Tibial nerve (tissue), 4 donors: ENCODE data around the gene USP48. TPM values are rescaled to one million over a fixed set of nuclear protein-coding genes. Genes with fewer than 3 reads are reported as not detected.
A peak's percentile ranks its signal among the peaks of the same experiment; 100 is the strongest.

Experiments used
- DNase-seq, 2 donors: peaks; one replicate each; pipeline ENCODE4 v3.0.0-alpha.2; 2019; ENCODE audit warnings: low spot score in 2 of 2
- H3K27ac ChIP-seq, 4 donors: fragments of 200-600 bp; sonication (generic) in 3 of 4; one replicate each; pipeline ENCODE4 v1.5.1; 2017 to 2019; ENCODE audit warnings: mild to moderate bottlenecking in 1 of 4
- H3K27me3 ChIP-seq, 2 donors: fragments of 200-600 bp; sonication (generic) in 1 of 2; one replicate each; pipeline versions ENCODE4 v1.5.1 to v1.6.0; 2017 to 2019
- H3K36me3 ChIP-seq, 3 donors: fragments of 200-600 bp; sonication (generic); one replicate each; pipeline ENCODE4 v1.5.1; 2018 to 2019
- H3K4me1 ChIP-seq, 4 donors: fragments of 200-600 bp; sonication (generic) in 3 of 4; one replicate each; pipeline ENCODE4 v1.5.1; 2017 to 2019
- H3K4me3 ChIP-seq, 4 donors: fragments of 200-600 bp; sonication (generic) in 3 of 4; one replicate each; pipeline ENCODE4 v1.5.1; 2017 to 2019; ENCODE audit warnings: mild to moderate bottlenecking in 1 of 4, moderate library complexity in 1 of 4
- H3K9me3 ChIP-seq, 4 donors: fragments of 200-600 bp; sonication (generic) in 3 of 4; one replicate each; pipeline ENCODE4 v1.5.1; 2017 to 2019
- EP300 ChIP-seq, 2 donors: sonication (generic); formaldehyde crosslinking; IDR thresholded peaks; one replicate each; pipeline ENCODE4 v1.6.1; 2017; ENCODE audit warnings: antibody characterized with exemption in 2 of 2, mild to moderate bottlenecking in 1 of 2
- POLR2A ChIP-seq, 2 donors: fragments of 450-650 bp; IDR thresholded peaks; one replicate each; pipeline ENCODE4 v1.6.1; 2017; ENCODE audit warnings: antibody characterized with exemption in 2 of 2, mild to moderate bottlenecking in 2 of 2, moderate library complexity in 2 of 2
- WGBS, 2 donors: methylation state at CpG; one replicate each; pipeline ENCODE4 v1.1.5; 2018; 5-methylcytosine and 5-hydroxymethylcytosine counted together
- total RNA-seq, 4 donors: library from RNA; depleted of rRNA; stranded (reverse); fragments of >200 nt; gene quantifications; one replicate each; pipeline ENCODE4 v1.1.0, GENCODE V29; 2016
- TF ChIP-seq, protein P1 (sequence below), 5 experiments: fragments of 200-600 bp in 3 of 5; fragments of 450-650 bp in 2 of 5; sonication (generic) in 3 of 5; IDR thresholded peaks; one replicate each; pipeline ENCODE4 v1.5.1; 2016 to 2019; ENCODE audit warnings: antibody characterized with exemption in 5 of 5, mild to moderate bottlenecking in 3 of 5, moderate library complexity in 2 of 5

USP48 gene
- total RNA-seq, 4 donors from 2014 or later, result 51.1 to 65.9 (median 58.7) TPM

DNA sequence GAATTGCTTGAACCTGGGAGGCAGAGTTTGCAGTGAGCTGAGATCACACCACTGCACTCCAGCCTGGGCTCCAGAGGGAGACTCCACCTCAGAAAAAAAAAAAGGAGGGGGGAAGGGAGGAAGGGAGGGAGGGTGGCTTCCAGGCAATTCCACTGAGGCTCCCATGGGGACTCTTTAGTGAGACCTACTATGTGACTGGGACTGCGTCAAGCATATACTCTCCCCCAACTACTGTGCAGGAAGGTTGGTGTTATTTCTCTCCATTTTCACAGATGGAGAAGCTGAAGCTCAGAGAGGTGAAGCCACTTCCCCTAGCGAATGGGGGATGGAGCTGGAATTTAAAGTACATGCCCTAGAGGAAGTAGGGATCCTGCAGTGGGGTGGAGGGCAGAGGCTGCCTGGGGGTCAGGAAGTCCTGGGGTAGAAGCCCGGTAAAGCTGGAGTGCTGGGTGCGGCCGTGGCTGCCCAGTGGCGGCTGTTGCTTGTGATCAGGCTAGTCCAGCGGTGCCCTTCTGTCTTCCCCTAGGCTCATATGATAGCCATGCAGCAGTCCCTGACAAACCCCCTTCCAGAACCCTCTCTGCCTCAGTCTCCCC is 154.1 kb downstream of the USP48 start:
- H3K27me3 ChIP-seq, result peaks cover 0 to 20% of the 10 kb centered on the region in 2 donors
- WGBS, 2 donors, result 56 to 70% methylated on average over 6 to 7 of the region's 7 CpGs

More for the DNA sequence above, 154.1 kb downstream of the USP48 start:
- no peak overlapping the region for H3K4me3 ChIP-seq
- TF ChIP-seq EP300 (IDR thresholded peaks at IDR 0.05) (no peak), POLR2A (IDR thresholded peaks at IDR 0.05) (no peak)
- TF ChIP-seq, protein P1, sequence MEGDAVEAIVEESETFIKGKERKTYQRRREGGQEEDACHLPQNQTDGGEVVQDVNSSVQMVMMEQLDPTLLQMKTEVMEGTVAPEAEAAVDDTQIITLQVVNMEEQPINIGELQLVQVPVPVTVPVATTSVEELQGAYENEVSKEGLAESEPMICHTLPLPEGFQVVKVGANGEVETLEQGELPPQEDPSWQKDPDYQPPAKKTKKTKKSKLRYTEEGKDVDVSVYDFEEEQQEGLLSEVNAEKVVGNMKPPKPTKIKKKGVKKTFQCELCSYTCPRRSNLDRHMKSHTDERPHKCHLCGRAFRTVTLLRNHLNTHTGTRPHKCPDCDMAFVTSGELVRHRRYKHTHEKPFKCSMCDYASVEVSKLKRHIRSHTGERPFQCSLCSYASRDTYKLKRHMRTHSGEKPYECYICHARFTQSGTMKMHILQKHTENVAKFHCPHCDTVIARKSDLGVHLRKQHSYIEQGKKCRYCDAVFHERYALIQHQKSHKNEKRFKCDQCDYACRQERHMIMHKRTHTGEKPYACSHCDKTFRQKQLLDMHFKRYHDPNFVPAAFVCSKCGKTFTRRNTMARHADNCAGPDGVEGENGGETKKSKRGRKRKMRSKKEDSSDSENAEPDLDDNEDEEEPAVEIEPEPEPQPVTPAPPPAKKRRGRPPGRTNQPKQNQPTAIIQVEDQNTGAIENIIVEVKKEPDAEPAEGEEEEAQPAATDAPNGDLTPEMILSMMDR (IDR thresholded peaks at IDR 0.05), result no peak
- peak overlapping the region in 1 of 4 donors; percentile 20 for H3K27ac ChIP-seq
- H3K4me1 ChIP-seq, result peaks cover 0 to 8% (median 0%) of the 10 kb centered on the region in 4 donors
- no peaks in the 10 kb centered on the region for H3K9me3 ChIP-seq
- no peak for DNase-seq
- H3K36me3 ChIP-seq, result peaks cover 0 to 20% (median 0%) of the 10 kb centered on the region in 3 donors

Other genes starting within 250 kb of the USP48 start
- gene RAP1GAP, start 113.8 kb downstream of the USP48 start, total RNA-seq, result 1 to 10 TPM; 2.4 to 5.1 (median 4.6) TPM
- under 1 TPM in 1 of 4 donors, not detected in 3; 0.60 TPM for gene LDLRAD2, start 29.1 kb upstream of the USP48 start, total RNA-seq
- 100 to 1,000 TPM; 292 to 486 (median 404) TPM for gene HSPG2, start 154.2 kb upstream of the USP48 start, total RNA-seq
- gene CELA3B, start 193.9 kb upstream of the USP48 start, total RNA-seq, result 10 to 100 TPM in 1 of 4 donors, 1 to 10 TPM in 2, under 1 TPM in 1; 0.66 to 47.7 (median 2.2) TPM
- gene CELA3A, start 218.5 kb upstream of the USP48 start, total RNA-seq, result 10 to 100 TPM in 1 of 4 donors, 1 to 10 TPM in 3; 4.0 to 60.6 (median 6.0) TPM